ENCODE measurements around the gene ATOH8.

Gene ATOH8

DNA sequence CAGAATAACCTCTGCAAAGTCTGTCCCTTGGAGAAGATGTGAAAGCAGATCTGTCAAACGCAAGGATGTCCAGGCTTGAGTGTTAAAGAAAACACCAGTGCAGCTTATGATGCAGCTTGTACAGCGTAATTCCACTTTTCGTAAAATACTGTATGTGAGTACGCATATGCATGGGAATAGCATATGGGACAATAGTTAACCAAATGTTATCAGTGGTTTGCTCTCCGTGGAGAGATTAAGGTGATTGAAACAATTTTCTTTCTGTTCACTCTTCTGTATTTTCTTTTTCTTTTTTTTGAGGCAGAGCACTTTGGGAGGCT, 27.2 kb downstream of the ATOH8 start:
- Histone ChIP-seq H3K36me3 (replicated peaks) (no peaks in the 10 kb centered on the region), H3K27ac (no peak overlapping the region), H3K4me3 (ENCODE audit: low read depth, low read length) (no peak overlapping the region), H3K27me3 (replicated peaks) (no peaks in the 10 kb centered on the region)
- no peak for DNase-seq
- no peak for TF ChIP-seq CTCF (IDR thresholded peaks at IDR 0.05; ENCODE audit: low read depth, low read length, missing control alignments)
- in situ Hi-C loops (cut with HindIII; ENCODE audit: low pct_ligation_motif_present, low sequenced_read_pairs) = no loop called here

DNA sequence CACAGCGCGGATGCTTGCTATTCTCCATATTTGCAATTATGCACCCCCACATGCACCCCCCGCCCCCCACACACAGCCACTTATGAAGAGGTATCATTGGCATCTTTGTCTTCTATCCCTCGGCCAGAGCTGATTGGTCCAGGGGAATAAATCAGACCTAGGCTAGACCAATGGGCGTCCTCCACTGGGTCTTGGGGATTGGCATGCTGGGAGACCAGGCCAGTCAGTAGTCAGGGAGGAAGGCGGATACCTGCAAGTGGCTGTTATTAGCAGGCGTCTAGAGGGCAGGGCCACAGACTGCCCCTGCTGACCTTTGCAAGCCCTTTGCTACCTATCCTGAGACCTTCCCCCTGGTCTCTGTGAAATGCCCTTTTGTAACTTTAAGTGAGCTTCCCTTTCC, 30.0 kb downstream of the ATOH8 start:
- in situ Hi-C loops (cut with HindIII; ENCODE audit: low pct_ligation_motif_present, low sequenced_read_pairs) = no loop called here
- DNase-seq = no peak
- no peaks in the 10 kb centered on the region for H3K36me3 ChIP-seq (replicated peaks)

GRCh38 chr2:85784474-85784986, 30.7 kb downstream of the ATOH8 start:
- no peak overlapping the region for H3K4me3 ChIP-seq (ENCODE audit: low read depth, low read length)
- no peak for TF ChIP-seq CTCF (IDR thresholded peaks at IDR 0.05; ENCODE audit: low read depth, low read length, missing control alignments)
- no peak overlapping the region for H3K27ac ChIP-seq
- DNase-seq = no peak
- H3K27me3 ChIP-seq (replicated peaks) = no peaks in the 10 kb centered on the region
- no peaks in the 10 kb centered on the region for H3K36me3 ChIP-seq (replicated peaks)
- in situ Hi-C loops (cut with HindIII; ENCODE audit: low pct_ligation_motif_present, low sequenced_read_pairs) = no loop called here

More for the DNA sequence above, 30.0 kb downstream of the ATOH8 start:
- Histone ChIP-seq H3K27me3 (replicated peaks) (no peaks in the 10 kb centered on the region), H3K27ac (no peak overlapping the region), H3K4me3 (ENCODE audit: low read depth, low read length) (no peak overlapping the region)
- no peak for TF ChIP-seq CTCF (IDR thresholded peaks at IDR 0.05; ENCODE audit: low read depth, low read length, missing control alignments)

DNA sequence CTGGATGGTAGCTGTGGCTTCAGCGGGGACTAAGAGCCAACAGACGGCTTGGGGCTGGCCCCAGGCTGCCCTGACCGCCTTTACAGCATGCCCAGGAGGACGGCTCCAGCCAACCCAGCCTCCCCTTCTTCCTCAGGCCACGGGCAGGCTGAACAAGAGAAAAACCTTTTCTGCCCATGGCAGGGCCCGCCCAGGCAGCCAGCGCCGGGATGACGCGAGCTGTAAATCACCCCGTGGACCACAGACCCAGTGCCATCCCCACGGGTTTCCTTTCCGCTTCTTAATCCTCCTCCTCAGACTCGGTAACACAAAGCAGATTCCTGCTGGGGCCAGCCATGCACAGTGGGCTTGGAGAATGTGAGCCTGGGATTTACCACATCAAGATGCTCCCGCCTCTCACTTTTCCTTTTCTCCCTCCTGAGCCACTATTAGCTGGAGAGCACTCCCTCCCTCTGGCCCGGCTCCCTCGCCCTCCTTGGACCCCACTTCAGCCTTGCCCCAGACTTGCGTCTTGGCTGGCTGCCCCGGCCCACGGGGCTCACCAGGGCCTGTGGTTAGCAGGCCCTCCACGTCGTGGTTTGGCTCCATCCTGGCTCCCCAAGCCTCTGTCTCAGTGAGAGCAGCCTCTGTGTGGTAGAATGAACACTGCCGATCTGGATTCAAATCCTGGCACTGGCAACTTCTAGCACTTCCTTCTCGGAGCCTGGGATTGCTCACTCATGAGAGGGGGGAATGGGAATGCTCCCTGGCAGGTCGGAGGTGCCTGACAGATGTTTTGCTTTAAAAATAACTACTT, 31.4 kb downstream of the ATOH8 start:
- DNase-seq = no peak
- Histone ChIP-seq H3K27me3 (replicated peaks) (no peaks in the 10 kb centered on the region), H3K4me3 (ENCODE audit: low read depth, low read length) (no peak overlapping the region), H3K27ac (no peak overlapping the region), H3K36me3 (replicated peaks) (no peaks in the 10 kb centered on the region)
- no peak for TF ChIP-seq CTCF (IDR thresholded peaks at IDR 0.05; ENCODE audit: low read depth, low read length, missing control alignments)
- in situ Hi-C loops (cut with HindIII; ENCODE audit: low pct_ligation_motif_present, low sequenced_read_pairs) = no loop called here

DNA sequence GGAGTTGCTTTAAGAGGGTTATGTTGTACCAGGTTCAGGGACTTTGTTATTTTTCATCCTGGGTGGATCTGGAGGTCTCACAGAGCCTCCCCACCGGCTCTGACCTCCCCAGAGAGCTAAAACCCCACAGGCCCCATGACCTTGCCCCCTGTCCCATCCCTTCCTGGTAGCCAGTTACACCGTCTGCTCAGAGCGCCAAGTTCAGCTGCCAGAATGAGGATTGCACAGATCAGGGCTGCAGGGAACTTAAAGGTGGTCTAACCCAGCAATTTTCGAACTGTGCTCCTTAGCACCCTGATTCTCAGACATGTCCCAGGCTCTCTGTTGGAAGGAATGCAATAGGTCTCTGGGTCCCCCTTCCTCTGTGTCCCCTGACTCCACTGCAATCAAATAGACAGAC, 32.1 kb downstream of the ATOH8 start:
- H3K36me3 ChIP-seq (replicated peaks) = no peaks in the 10 kb centered on the region
- in situ Hi-C loops (cut with HindIII; ENCODE audit: low pct_ligation_motif_present, low sequenced_read_pairs) = no loop called here
- TF ChIP-seq CTCF (IDR thresholded peaks at IDR 0.05; ENCODE audit: low read depth, low read length, missing control alignments) = no peak
- H3K27ac ChIP-seq = no peak overlapping the region
- no peak for DNase-seq
- H3K27me3 ChIP-seq (replicated peaks) = no peaks in the 10 kb centered on the region
- H3K4me3 ChIP-seq (ENCODE audit: low read depth, low read length) = no peak overlapping the region

- in situ Hi-C loops (cut with HindIII; ENCODE audit: low pct_ligation_motif_present, low sequenced_read_pairs) = no loop called here
- Histone ChIP-seq H3K36me3 (replicated peaks) (no peaks in the 10 kb centered on the region), H3K27ac (no peak overlapping the region), H3K27me3 (replicated peaks) (no peaks in the 10 kb centered on the region), H3K4me3 (ENCODE audit: low read depth, low read length) (no peak overlapping the region)
- DNase-seq = no peak
- TF ChIP-seq CTCF (IDR thresholded peaks at IDR 0.05; ENCODE audit: low read depth, low read length, missing control alignments) = no peak
These were observed 32.7 kb downstream of the ATOH8 start for GRCh38 chr2:85786444-85786843.
